Measurements from ENCODE around the gene TSPAN7.

GRCh38 chrX:38697461-38697860 is 136.1 kb downstream of the TSPAN7 start:
- TF ChIP-seq POLR2A (IDR thresholded peaks at IDR 0.05; ENCODE audit: low read length) = no peak
- no peak for TF ChIP-seq GATA1 (IDR thresholded peaks at IDR 0.05; ENCODE audit: low read depth, low read length)
